Vagina (tissue), 2 donors: ENCODE results near the gene MSH5. TPM values are rescaled to one million over a fixed set of nuclear protein-coding genes. Genes with fewer than 3 reads are reported as not detected.

Source experiments
- DNase-seq, 2 donors: peaks; one replicate each; pipeline ENCODE4 v3.0.0-alpha.2; 2017; ENCODE audit errors: extremely low spot score in 2 of 2
- H3K27ac ChIP-seq: fragments of 200-600 bp; sonication (generic); one replicate; pipeline ENCODE4 v1.5.1; 2019
- H3K27me3 ChIP-seq: fragments of 200-600 bp; sonication (generic); one replicate; pipeline ENCODE4 v1.5.1; 2019
- H3K36me3 ChIP-seq, 2 donors: fragments of 200-600 bp; sonication (generic); one replicate each; pipeline ENCODE4 v1.5.1; 2017 to 2019
- H3K4me1 ChIP-seq: fragments of 200-600 bp; sonication (generic); one replicate; pipeline ENCODE4 v1.5.1; 2019
- H3K4me3 ChIP-seq, 2 donors: fragments of 200-600 bp; sonication (generic); 1 replicate in 1 of 2; 2 replicates in 1 of 2; pipeline ENCODE4 v1.5.1; 2016 to 2019
- H3K9me3 ChIP-seq: fragments of 200-600 bp; sonication (generic); one replicate; pipeline ENCODE4 v1.5.1; 2019
- POLR2A ChIP-seq, 2 donors: fragments of 450-650 bp; IDR thresholded peaks; one replicate each; pipeline ENCODE4 v1.6.1; 2017; ENCODE audit warnings: antibody characterized with exemption in 2 of 2, mild to moderate bottlenecking in 2 of 2, moderate library complexity in 2 of 2
- POLR2AphosphoS5 ChIP-seq, 2 donors: sonication (generic); formaldehyde crosslinking; IDR thresholded peaks; one replicate each; pipeline ENCODE4 v1.9.0; 2017; ENCODE audit warnings: antibody characterized with exemption in 2 of 2, mild to moderate bottlenecking in 2 of 2, low read depth in 1 of 2; ENCODE audit not compliant: insufficient read depth in 1 of 2
- intact Hi-C: fragments of 100-400 bp; cut with DNase I; formaldehyde crosslinking; loops from one replicate; pipeline ENCODE4 v1.15.1; 2023
- total RNA-seq: library from RNA; depleted of rRNA; stranded (reverse); fragments of >200 nt; gene quantifications from one replicate; pipeline ENCODE4 v1.2.3, GENCODE V29; 2016
- TF ChIP-seq, protein P1 (sequence below), 3 experiments: fragments of 450-650 bp in 2 of 3; fragments of 200-600 bp in 1 of 3; sonication (generic) in 1 of 3; IDR thresholded peaks; one replicate each; pipeline ENCODE4 v1.5.1; 2017 to 2019; ENCODE audit warnings: antibody characterized with exemption in 3 of 3, mild to moderate bottlenecking in 2 of 3, moderate library complexity in 2 of 3

MSH5 gene
- total RNA-seq, 1 donor from 2014 or later: 11.0 TPM

DNA sequence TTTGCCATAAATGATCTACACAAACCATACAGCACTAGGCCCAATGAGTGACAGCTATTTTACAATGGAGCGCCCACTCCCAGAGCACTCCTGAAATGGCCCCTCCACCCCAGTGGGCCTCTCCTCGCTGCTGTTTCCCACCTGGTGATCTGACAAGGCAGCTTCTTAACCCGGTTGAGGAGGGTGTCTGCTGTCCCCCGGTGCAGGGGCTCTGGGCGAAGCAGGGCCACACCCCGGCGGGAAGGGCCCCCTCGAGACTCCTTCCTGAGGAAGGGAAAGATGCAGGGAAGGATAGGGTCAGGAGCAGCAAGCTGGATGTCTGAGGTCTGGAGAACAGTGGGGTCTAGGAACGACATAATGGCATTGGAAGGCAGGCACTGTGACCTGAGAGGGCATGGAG is 46.9 kb upstream of the MSH5 start:
- no peaks in the 10 kb centered on the region for H3K27me3 ChIP-seq
- DNase-seq: no peak
- intact Hi-C loops: no loop called here
- TF ChIP-seq, protein P1, sequence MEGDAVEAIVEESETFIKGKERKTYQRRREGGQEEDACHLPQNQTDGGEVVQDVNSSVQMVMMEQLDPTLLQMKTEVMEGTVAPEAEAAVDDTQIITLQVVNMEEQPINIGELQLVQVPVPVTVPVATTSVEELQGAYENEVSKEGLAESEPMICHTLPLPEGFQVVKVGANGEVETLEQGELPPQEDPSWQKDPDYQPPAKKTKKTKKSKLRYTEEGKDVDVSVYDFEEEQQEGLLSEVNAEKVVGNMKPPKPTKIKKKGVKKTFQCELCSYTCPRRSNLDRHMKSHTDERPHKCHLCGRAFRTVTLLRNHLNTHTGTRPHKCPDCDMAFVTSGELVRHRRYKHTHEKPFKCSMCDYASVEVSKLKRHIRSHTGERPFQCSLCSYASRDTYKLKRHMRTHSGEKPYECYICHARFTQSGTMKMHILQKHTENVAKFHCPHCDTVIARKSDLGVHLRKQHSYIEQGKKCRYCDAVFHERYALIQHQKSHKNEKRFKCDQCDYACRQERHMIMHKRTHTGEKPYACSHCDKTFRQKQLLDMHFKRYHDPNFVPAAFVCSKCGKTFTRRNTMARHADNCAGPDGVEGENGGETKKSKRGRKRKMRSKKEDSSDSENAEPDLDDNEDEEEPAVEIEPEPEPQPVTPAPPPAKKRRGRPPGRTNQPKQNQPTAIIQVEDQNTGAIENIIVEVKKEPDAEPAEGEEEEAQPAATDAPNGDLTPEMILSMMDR (IDR thresholded peaks at IDR 0.05): no peak
- TF ChIP-seq POLR2AphosphoS5 (IDR thresholded peaks at IDR 0.05; ENCODE audit: insufficient read depth in 1 of 2, low read depth in 1 of 2) (no peak), POLR2A (IDR thresholded peaks at IDR 0.05) (no peak)
- no peaks in the 10 kb centered on the region for H3K9me3 ChIP-seq
- no peaks in the 10 kb centered on the region for H3K4me1 ChIP-seq
- no peak overlapping the region for H3K27ac ChIP-seq
- peaks cover 0 to 89% of the 10 kb centered on the region in 2 donors for H3K36me3 ChIP-seq
- H3K4me3 ChIP-seq: no peak overlapping the region

DNA sequence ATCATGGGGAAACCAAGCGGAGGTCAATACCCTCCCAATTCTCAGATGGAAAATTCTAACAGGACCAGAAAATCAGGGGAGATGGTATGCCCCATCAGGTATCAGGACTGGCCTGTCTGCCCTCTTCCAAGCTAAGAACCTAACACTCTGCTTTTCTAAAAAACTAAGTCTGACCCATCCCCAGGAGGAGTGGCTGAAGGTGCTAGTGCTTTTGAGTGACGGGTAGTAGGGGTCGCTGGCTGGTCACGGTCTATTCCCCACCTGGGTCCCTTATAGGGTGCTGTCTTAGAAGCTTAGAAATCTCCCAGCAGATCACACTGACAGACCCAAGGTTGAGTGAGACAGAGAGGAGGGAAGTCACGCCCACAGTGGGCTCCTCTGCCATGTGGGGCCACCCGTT is 46.3 kb upstream of the MSH5 start:
- Histone ChIP-seq H3K27me3 (no peaks in the 10 kb centered on the region), H3K4me3 (no peak overlapping the region), H3K9me3 (no peaks in the 10 kb centered on the region), H3K36me3 (peaks cover 0 to 82% of the 10 kb centered on the region in 2 donors), H3K27ac (no peak overlapping the region), H3K4me1 (no peaks in the 10 kb centered on the region)
- no peak for DNase-seq
- intact Hi-C loops: no loop called here
- no peak for TF ChIP-seq POLR2A (IDR thresholded peaks at IDR 0.05)

DNA sequence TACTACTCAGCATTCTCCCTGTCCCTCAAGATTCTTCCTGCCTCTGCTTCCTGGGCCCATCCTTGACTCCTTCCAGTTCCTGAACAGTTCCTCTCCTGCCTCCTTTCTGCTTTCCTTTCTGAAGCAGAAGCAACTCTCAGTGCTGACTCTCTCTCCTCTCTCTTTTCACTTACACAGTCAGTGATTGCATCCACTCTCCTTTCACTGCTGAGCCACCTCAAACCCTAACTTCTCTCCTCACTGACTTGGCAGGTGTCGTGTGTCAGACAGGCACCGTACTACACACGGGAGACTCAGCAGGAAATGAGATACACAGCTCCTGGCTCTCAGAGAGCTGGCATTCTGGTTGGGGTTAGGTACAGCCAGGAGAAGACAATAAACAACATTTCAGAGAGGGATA is 42.2 kb upstream of the MSH5 start:
- Histone ChIP-seq H3K27me3 (no peaks in the 10 kb centered on the region), H3K36me3 (peaks cover 0 to 59% of the 10 kb centered on the region in 2 donors), H3K4me3 (no peak overlapping the region), H3K27ac (no peak overlapping the region), H3K9me3 (no peaks in the 10 kb centered on the region), H3K4me1 (peaks cover 23% of the 10 kb centered on the region)
- TF ChIP-seq, protein P1 (IDR thresholded peaks at IDR 0.05): no peak
- TF ChIP-seq POLR2A (IDR thresholded peaks at IDR 0.05): no peak
- no peak for TF ChIP-seq POLR2AphosphoS5 (IDR thresholded peaks at IDR 0.05; ENCODE audit: insufficient read depth in 1 of 2, low read depth in 1 of 2)
- DNase-seq: no peak
- intact Hi-C loops: no loop called here

DNA sequence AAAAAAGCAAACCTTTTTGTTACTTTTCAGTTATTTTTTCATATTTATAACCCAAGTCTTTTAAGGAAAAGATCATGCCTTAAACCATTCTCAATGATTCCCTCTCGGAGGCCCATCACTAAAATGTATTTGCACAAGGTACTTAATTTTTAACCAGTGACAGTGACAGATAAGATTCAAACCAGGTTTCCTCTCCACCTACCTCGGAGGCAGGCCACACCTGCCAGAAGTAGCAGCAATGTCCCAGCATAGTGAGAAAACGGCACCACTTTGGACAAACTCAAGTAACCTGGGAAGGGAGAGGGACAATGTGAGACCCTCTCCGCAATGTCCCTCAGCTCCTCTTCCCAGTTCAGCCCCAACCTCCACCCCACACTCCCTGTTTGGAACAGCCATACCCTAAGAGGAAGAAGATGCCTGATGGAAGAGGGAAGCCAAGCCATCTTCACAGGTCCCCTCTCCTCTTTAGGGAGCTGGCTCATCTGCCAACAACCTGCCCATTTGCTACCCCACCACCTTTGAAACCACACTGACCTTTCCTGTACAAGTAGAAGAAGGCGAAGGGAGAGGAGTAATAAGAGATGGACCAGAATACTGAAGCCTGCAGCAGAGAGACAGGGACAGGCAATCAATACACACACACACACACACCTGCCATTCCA is 38.9 kb upstream of the MSH5 start:
- Histone ChIP-seq H3K4me1 (peaks cover 28% of the 10 kb centered on the region), H3K9me3 (no peaks in the 10 kb centered on the region), H3K27ac (peak overlapping the region; percentile 98), H3K27me3 (no peaks in the 10 kb centered on the region), H3K36me3 (peaks cover 0 to 28% of the 10 kb centered on the region in 2 donors), H3K4me3 (no peak overlapping the region)
- TF ChIP-seq, protein P1 (IDR thresholded peaks at IDR 0.05): no peak
- TF ChIP-seq POLR2AphosphoS5 (IDR thresholded peaks at IDR 0.05; ENCODE audit: insufficient read depth in 1 of 2, low read depth in 1 of 2) (no peak), POLR2A (IDR thresholded peaks at IDR 0.05) (no peak)
- intact Hi-C loops: loop anchor here (2.0 kb wide), 1 partner anchor 32 kb away; the partner anchor contains the start of gene LY6G5B
- DNase-seq: no peak

DNA sequence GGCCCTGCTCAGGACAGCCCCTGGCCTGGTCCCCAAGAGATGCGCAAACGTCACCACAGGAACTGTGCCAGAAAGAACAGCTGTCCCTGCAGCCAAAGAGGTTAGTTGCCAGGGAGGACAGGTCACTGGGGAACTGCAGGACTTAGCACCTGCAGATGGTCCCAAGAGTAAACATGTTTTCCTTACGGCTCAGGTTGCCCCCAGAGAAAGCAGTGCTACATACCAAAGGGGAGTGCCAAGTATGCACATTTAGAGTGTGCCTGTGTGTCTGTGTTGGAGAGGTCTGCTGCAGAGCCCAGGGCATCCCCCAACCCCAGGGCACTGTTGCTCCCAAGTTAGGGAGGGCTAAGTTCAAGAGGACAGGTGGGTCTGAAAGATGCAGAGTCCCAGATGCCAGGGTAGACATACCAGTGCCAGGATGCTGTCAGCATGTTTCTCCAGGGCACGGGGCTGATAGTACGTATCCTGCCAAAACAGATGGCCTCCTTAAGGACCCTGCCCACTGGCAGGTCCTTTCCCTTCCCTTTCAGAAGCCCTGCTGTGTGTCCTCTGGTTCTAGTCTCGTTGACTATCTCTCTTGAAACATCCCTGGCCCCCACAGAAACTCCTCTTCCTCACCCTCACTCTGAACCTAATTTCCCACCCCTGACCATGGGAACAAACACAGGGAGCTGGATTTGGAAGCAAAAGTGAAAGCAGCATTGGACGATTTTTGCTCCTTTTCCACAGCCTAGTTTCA is 38.0 kb upstream of the MSH5 start:
- Histone ChIP-seq H3K9me3 (no peaks in the 10 kb centered on the region), H3K4me3 (peak overlapping the region; percentile 71 to 80), H3K27ac (peak overlapping the region; percentile 98), H3K36me3 (peaks cover 0 to 19% of the 10 kb centered on the region in 2 donors), H3K27me3 (no peaks in the 10 kb centered on the region), H3K4me1 (peaks cover 28% of the 10 kb centered on the region)
- intact Hi-C loops: loop anchor here (2.0 kb wide), 1 partner anchor 33 kb away; the partner anchor contains the start of gene LY6G5B
- TF ChIP-seq POLR2AphosphoS5 (IDR thresholded peaks at IDR 0.05; ENCODE audit: insufficient read depth in 1 of 2, low read depth in 1 of 2) (no peak), POLR2A (IDR thresholded peaks at IDR 0.05) (no peak)
- TF ChIP-seq, protein P1 (IDR thresholded peaks at IDR 0.05): no peak
- DNase-seq: no peak
